HepG2 (cell line): Measurements from ENCODE around the gene CD58. TPM values are rescaled to one million over a fixed set of nuclear protein-coding genes. Genes with fewer than 3 reads are reported as not detected.
A peak's percentile ranks its signal among the peaks of the same experiment; 100 is the strongest.

Experiments
- ARID2 ChIP-seq: sonication (generic); formaldehyde crosslinking; IDR thresholded peaks from 2 replicates; pipeline ENCODE4 v1.8.1; 2022; ENCODE audit warnings: mild to moderate bottlenecking, missing genetic modification reagents, borderline replicate concordance
- ATRX ChIP-seq: sonication (generic); formaldehyde crosslinking; IDR thresholded peaks from 2 replicates; pipeline ENCODE4 v1.4.0; 2020; ENCODE audit warnings: missing genetic modification reagents, borderline replicate concordance
- HCFC1 ChIP-seq: fragments of 150-350 bp; IDR thresholded peaks from 2 replicates; pipeline ENCODE4 v1.6.1; 2014; ENCODE audit warnings: low read depth, low read length
- HIVEP1 ChIP-seq: sonication (generic); formaldehyde crosslinking; IDR thresholded peaks from 2 replicates; pipeline ENCODE4 v1.4.0; 2020; ENCODE audit warnings: mild to moderate bottlenecking, missing genetic modification reagents
- KLF15 ChIP-seq: sonication (generic); formaldehyde crosslinking; IDR thresholded peaks from 2 replicates; pipeline ENCODE4 v1.8.1; 2023; ENCODE audit warnings: borderline replicate concordance, mild to moderate bottlenecking, inconsistent platforms, missing genetic modification reagents, mixed read lengths
- LCORL ChIP-seq, 2 experiments: fragments of 450-650 bp in 1 of 2; sonication (generic) in 1 of 2; formaldehyde crosslinking in 1 of 2; IDR thresholded peaks; 2 replicates each; pipeline versions ENCODE4 v1.5.0 to v1.6.1; 2017 to 2020; ENCODE audit warnings: antibody characterized with exemption in 1 of 2, missing genetic modification reagents in 1 of 2
- NFIB ChIP-seq: sonication (generic); formaldehyde crosslinking; IDR thresholded peaks from 2 replicates; pipeline ENCODE4 v1.9.0; 2021; ENCODE audit warnings: missing genetic modification reagents, mild to moderate bottlenecking, borderline replicate concordance
- PHF21A ChIP-seq: sonication (generic); formaldehyde crosslinking; IDR thresholded peaks from 2 replicates; pipeline ENCODE4 v1.5.0; 2020; ENCODE audit warnings: mild to moderate bottlenecking, missing genetic modification reagents
- RXRA ChIP-seq: sonication (generic); formaldehyde crosslinking; IDR thresholded peaks from 2 replicates; pipeline ENCODE4 v1.5.1; 2020; ENCODE audit warnings: missing genetic modification reagents
- SMYD3 ChIP-seq: sonication (generic); formaldehyde crosslinking; IDR thresholded peaks from 2 replicates; pipeline ENCODE4 v1.8.1; 2023; ENCODE audit warnings: mild to moderate bottlenecking, missing genetic modification reagents
- ZBTB3 ChIP-seq: sonication (generic); formaldehyde crosslinking; IDR thresholded peaks from 2 replicates; pipeline ENCODE4 v1.4.0; 2020; ENCODE audit warnings: low read depth, mild to moderate bottlenecking, moderate library complexity, missing genetic modification reagents, borderline replicate concordance
- ZIK1 ChIP-seq: sonication (generic); formaldehyde crosslinking; IDR thresholded peaks from 2 replicates; pipeline ENCODE4 v1.5.0; 2020; ENCODE audit warnings: mild to moderate bottlenecking, low read depth, missing genetic modification reagents, borderline replicate concordance
- ZNF143 ChIP-seq: sonication (generic); formaldehyde crosslinking; IDR thresholded peaks from 2 replicates; pipeline ENCODE4 v1.4.0; 2020; ENCODE audit warnings: missing genetic modification reagents
- ZNF431 ChIP-seq: sonication (generic); formaldehyde crosslinking; IDR thresholded peaks from 2 replicates; pipeline ENCODE4 v1.9.0; 2022; ENCODE audit warnings: missing genetic modification reagents, low read depth, mild to moderate bottlenecking, borderline replicate concordance
- ZNF607 ChIP-seq: sonication (generic); formaldehyde crosslinking; IDR thresholded peaks from 2 replicates; pipeline ENCODE4 v1.5.1; 2020; ENCODE audit warnings: missing genetic modification reagents, mild to moderate bottlenecking, borderline replicate concordance
- ZNF703 ChIP-seq: sonication (generic); formaldehyde crosslinking; IDR thresholded peaks from 2 replicates; pipeline ENCODE4 v1.5.1; 2020; ENCODE audit warnings: missing genetic modification reagents, mild to moderate bottlenecking, moderate library complexity, borderline replicate concordance
- ZNF709 ChIP-seq: sonication (generic); formaldehyde crosslinking; IDR thresholded peaks from 2 replicates; pipeline ENCODE4 v1.5.0; 2020; ENCODE audit warnings: mild to moderate bottlenecking, missing genetic modification reagents
- ZSCAN31 ChIP-seq: sonication (generic); formaldehyde crosslinking; IDR thresholded peaks from 2 replicates; pipeline ENCODE4 v1.5.0; 2020; ENCODE audit warnings: low read depth, mild to moderate bottlenecking, missing genetic modification reagents
- polyA plus RNA-seq, 8 experiments: library from polyadenylated mRNA; depleted of rRNA in 3 of 8; stranded (reverse) in 7 of 8; unstranded in 1 of 8; fragments of >200 nt; fragmentation: Illumina TruSeq in 4 of 8; extraction: Trizol in 4 of 8; gene quantifications; 2 replicates each; pipeline versions ENCODE4 v1.2.1 to v1.2.3, GENCODE V29; 2011 to 2016; ENCODE audit warnings: low read depth in 4 of 8, missing spikeins in 1 of 8, mixed read lengths in 1 of 8; ENCODE audit not compliant: insufficient read depth in 1 of 8
- total RNA-seq, 5 experiments: library from RNA; depleted of rRNA; stranded (reverse); fragments of >200 nt; fragmentation: Illumina TruSeq; extraction: Trizol; gene quantifications; 2 replicates each; pipeline ENCODE4 v1.2.3, GENCODE V29; 2016; ENCODE audit warnings: low read depth in 1 of 5
- TF ChIP-seq, protein P1 (sequence below): sonication (generic); formaldehyde crosslinking; IDR thresholded peaks from 2 replicates; pipeline ENCODE4 v1.8.0; 2022; ENCODE audit warnings: missing genetic modification reagents, mild to moderate bottlenecking, inconsistent platforms, borderline replicate concordance
- TF ChIP-seq, protein P2 (sequence below): sonication (generic); formaldehyde crosslinking; IDR thresholded peaks from 2 replicates; pipeline ENCODE4 v1.8.1; 2023; ENCODE audit warnings: mild to moderate bottlenecking, moderate library complexity, missing genetic modification reagents
- TF ChIP-seq, protein P3 (sequence below): sonication (generic); formaldehyde crosslinking; IDR thresholded peaks from 2 replicates; pipeline ENCODE4 v1.4.0; 2020; ENCODE audit warnings: low read depth, mild to moderate bottlenecking, missing genetic modification reagents
- TF ChIP-seq, protein P4 (sequence below): fragments of 450-650 bp; IDR thresholded peaks from 2 replicates; pipeline ENCODE4 v1.6.1; 2016
- TF ChIP-seq, protein P5 (sequence below): sonication (generic); formaldehyde crosslinking; IDR thresholded peaks from 2 replicates; pipeline ENCODE4 v1.9.0; 2021; ENCODE audit warnings: missing genetic modification reagents, mild to moderate bottlenecking, borderline replicate concordance

The CD58 gene
- total and polyA plus RNA-seq, 2 of the 13 experiments (the other 11 are each of a cell fraction or from before 2014, with no cell fraction given), result 9.4 to 13.5 TPM

DNA sequence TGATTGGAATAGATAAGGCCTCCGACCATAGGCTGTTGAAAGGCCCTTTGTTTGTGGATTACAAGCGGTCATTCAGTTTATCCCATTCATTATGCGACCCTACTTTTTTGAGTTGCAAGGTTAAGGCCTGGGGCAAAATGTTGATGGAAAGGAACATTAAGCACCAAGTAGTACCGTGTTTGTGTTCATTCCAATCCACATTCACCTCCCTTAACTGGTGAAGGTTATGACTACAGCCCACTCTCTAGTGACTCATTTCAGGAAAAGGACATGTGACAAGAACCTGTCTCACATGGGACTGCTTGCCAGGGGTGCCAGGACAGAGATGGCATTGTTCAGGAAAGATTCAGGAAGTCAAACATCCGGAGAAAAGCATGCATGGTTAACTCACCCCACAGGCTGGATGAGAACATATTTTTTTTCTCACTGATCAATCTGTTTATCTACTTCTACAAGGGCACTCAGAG is 81.6 kb downstream of the CD58 start (continued):
- no peak for TF ChIP-seq ZBTB3 (CRISPR knock-in tag)
- no peak for TF ChIP-seq ZSCAN31 (CRISPR knock-in tag)
- no peak for TF ChIP-seq ATRX (CRISPR knock-in tag)
- TF ChIP-seq PHF21A (CRISPR knock-in tag), result peak; percentile 81
- TF ChIP-seq LCORL (IDR thresholded peaks at IDR 0.05), result no peak
- TF ChIP-seq LCORL (CRISPR knock-in tag; IDR thresholded peaks at IDR 0.05), result no peak
- TF ChIP-seq, protein P1, sequence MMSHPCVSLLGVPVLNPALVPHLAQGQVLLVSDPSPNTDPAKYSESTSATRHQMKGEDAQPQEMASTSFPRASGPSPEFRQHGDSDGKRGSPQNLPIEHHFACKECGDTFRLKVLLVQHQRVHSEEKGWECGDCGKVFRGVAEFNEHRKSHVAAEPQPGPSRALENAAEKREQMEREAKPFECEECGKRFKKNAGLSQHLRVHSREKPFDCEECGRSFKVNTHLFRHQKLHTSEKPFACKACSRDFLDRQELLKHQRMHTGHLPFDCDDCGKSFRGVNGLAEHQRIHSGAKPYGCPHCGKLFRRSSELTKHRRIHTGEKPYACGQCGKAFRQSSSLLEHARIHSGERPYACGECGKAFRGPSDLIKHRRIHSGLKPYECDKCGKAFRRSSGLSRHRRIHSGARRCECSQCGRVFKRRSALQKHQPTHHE (CRISPR knock-in tag), result no peak; the same call in 1 of the 2 replicates
- no peak for TF ChIP-seq ZNF431
- TF ChIP-seq, protein P2, sequence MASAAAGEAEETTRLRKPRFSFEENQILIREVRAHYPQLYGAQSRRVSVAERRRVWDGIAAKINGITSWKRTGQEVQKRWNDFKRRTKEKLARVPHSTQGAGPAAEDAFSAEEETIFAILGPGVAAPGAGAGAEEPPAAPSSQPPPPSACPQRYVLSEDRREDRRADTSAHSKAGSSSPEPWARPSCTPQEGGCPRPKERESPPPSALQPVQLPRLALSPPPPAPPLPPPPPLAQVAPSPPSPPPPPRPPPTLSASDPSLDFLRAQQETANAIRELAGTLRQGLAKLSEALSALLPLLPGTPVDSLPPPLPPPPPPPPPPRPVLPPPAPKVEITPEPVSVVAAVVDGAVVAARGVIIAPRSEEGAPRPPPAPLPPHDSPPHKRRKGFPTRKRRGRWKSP, result no peak
- no peak for TF ChIP-seq NFIB (CRISPR knock-in tag)
- TF ChIP-seq RXRA (CRISPR knock-in tag), result peak; percentile 40; the same call in 1 of the 2 replicates
- TF ChIP-seq ZNF709, result no peak
- no peak for TF ChIP-seq HIVEP1 (CRISPR knock-in tag)
- TF ChIP-seq, protein P3, sequence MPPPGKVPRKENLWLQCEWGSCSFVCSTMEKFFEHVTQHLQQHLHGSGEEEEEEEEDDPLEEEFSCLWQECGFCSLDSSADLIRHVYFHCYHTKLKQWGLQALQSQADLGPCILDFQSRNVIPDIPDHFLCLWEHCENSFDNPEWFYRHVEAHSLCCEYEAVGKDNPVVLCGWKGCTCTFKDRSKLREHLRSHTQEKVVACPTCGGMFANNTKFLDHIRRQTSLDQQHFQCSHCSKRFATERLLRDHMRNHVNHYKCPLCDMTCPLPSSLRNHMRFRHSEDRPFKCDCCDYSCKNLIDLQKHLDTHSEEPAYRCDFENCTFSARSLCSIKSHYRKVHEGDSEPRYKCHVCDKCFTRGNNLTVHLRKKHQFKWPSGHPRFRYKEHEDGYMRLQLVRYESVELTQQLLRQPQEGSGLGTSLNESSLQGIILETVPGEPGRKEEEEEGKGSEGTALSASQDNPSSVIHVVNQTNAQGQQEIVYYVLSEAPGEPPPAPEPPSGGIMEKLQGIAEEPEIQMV (CRISPR knock-in tag), result no peak
- peak; percentile 61; the same call in 1 of the 2 replicates for TF ChIP-seq ZNF607 (CRISPR knock-in tag)
- no peak for TF ChIP-seq KLF15 (CRISPR knock-in tag)
- no peak for TF ChIP-seq SMYD3 (CRISPR knock-in tag)
- TF ChIP-seq, protein P4, sequence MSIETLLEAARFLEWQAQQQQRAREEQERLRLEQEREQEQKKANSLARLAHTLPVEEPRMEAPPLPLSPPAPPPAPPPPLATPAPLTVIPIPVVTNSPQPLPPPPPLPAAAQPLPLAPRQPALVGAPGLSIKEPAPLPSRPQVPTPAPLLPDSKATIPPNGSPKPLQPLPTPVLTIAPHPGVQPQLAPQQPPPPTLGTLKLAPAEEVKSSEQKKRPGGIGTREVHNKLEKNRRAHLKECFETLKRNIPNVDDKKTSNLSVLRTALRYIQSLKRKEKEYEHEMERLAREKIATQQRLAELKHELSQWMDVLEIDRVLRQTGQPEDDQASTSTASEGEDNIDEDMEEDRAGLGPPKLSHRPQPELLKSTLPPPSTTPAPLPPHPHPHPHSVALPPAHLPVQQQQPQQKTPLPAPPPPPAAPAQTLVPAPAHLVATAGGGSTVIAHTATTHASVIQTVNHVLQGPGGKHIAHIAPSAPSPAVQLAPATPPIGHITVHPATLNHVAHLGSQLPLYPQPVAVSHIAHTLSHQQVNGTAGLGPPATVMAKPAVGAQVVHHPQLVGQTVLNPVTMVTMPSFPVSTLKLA, result peak; percentile 82
- no peak for TF ChIP-seq ARID2
- no peak for TF ChIP-seq ZNF143 (CRISPR knock-in tag)
- TF ChIP-seq, protein P5, sequence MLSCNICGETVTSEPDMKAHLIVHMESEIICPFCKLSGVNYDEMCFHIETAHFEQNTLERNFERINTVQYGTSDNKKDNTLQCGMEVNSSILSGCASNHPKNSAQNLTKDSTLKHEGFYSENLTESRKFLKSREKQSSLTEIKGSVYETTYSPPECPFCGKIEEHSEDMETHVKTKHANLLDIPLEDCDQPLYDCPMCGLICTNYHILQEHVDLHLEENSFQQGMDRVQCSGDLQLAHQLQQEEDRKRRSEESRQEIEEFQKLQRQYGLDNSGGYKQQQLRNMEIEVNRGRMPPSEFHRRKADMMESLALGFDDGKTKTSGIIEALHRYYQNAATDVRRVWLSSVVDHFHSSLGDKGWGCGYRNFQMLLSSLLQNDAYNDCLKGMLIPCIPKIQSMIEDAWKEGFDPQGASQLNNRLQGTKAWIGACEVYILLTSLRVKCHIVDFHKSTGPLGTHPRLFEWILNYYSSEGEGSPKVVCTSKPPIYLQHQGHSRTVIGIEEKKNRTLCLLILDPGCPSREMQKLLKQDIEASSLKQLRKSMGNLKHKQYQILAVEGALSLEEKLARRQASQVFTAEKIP (CRISPR knock-in tag), result no peak
- no peak for TF ChIP-seq ZNF703 (CRISPR knock-in tag)
- no peak for TF ChIP-seq HCFC1
- TF ChIP-seq ZIK1, result no peak
